HCT116 (cell line): ENCODE measurements around the gene TAGLN2.

Experiments
- ATF3 ChIP-seq: IDR thresholded peaks from 2 replicates; pipeline ENCODE4 v1.6.1; 2012
- CTCF ChIP-seq, 3 experiments: fragments of 200-600 bp in 1 of 3; sonication (generic) in 1 of 3; IDR thresholded peaks in 2 of 3; conservative IDR thresholded peaks in 1 of 3; 2 replicates each; pipeline ENCODE4 v1.5.1; 2012 to 2017; ENCODE audit warnings: low read depth in 2 of 3, low read length in 2 of 3, antibody characterized with exemption in 1 of 3, borderline replicate concordance in 1 of 3, control low read depth in 1 of 3, mild to moderate bottlenecking in 1 of 3, mixed read lengths in 1 of 3, mixed run types in 1 of 3, moderate library complexity in 1 of 3; ENCODE audit not compliant: insufficient read depth in 1 of 3
- EZH2 ChIP-seq: fragments of 200-600 bp; sonication (generic); IDR thresholded peaks from 2 replicates; pipeline ENCODE4 v1.6.1; 2017; ENCODE audit warnings: antibody characterized with exemption, mixed run types
- POLR2AphosphoS5 ChIP-seq: IDR thresholded peaks from 2 replicates; pipeline ENCODE4 v1.6.1; 2011; ENCODE audit warnings: mild to moderate bottlenecking, low read depth, low read length, moderate library complexity
- REST ChIP-seq: IDR thresholded peaks from 2 replicates; pipeline ENCODE4 v1.6.1; 2012; ENCODE audit warnings: low read depth

- TF ChIP-seq CTCF (IDR thresholded peaks at IDR 0.05 in 2 of 3, conservative IDR thresholded peaks at IDR 0.05 in 1 of 3; ENCODE audit: borderline replicate concordance in 1 of 3, insufficient read depth in 1 of 3, low read depth in 2 of 3, low read length in 2 of 3) = no peak
- TF ChIP-seq REST = no peak
- no peak for TF ChIP-seq POLR2AphosphoS5
- TF ChIP-seq EZH2 = no peak
- TF ChIP-seq ATF3 = no peak
Measured at GRCh38 chr1:159900086-159900680, 25.1 kb downstream of the TAGLN2 start, which contains the start of gene CFAP45.
